GM12872 (cell line): ENCODE results near the gene SLC37A2.

Experiments
- TF ChIP-seq, protein P1 (sequence below): IDR thresholded peaks from 3 replicates; pipeline ENCODE4 v1.5.1; 2011; ENCODE audit warnings: low read depth, mild to moderate bottlenecking, low read length, moderate library complexity; ENCODE audit not compliant: insufficient read depth

The SLC37A2 gene

GRCh38 chr11:125052047-125052446, 11.1 kb upstream of the SLC37A2 start:
- TF ChIP-seq, protein P1, sequence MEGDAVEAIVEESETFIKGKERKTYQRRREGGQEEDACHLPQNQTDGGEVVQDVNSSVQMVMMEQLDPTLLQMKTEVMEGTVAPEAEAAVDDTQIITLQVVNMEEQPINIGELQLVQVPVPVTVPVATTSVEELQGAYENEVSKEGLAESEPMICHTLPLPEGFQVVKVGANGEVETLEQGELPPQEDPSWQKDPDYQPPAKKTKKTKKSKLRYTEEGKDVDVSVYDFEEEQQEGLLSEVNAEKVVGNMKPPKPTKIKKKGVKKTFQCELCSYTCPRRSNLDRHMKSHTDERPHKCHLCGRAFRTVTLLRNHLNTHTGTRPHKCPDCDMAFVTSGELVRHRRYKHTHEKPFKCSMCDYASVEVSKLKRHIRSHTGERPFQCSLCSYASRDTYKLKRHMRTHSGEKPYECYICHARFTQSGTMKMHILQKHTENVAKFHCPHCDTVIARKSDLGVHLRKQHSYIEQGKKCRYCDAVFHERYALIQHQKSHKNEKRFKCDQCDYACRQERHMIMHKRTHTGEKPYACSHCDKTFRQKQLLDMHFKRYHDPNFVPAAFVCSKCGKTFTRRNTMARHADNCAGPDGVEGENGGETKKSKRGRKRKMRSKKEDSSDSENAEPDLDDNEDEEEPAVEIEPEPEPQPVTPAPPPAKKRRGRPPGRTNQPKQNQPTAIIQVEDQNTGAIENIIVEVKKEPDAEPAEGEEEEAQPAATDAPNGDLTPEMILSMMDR, result no peak

- TF ChIP-seq, protein P1, result no peak
Observed at GRCh38 chr11:125053167-125053566, 9.9 kb upstream of the SLC37A2 start.

DNA sequence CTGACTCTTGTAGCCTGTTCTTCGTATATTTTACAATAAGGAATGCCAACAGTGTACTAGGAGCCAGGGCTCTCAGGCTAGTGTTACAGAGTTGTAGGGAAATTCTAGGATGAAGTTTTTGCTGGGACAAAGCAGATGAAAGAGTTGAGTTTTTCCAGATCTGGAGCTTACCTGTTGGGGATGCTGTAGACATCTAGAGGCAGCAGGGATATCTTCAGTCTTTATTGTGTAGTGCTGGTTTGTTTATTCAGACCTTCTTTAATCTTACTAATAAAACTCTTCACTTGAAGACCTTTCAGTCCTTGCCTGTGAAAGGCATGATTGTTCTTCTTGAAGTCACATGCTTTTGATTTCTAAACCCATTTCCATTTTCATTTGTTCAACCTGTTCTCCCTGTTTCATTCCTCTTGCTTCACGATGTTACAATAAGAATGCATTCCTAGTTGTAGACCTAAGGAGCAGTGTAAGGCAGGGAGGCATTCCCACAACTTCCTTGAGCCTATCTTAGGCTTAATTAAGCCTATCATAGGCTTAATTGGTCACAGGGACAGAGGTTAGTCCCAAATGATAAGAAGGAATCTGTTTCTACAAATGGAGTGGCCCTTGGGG, 7.9 kb upstream of the SLC37A2 start:
- TF ChIP-seq, protein P1, result no peak

GRCh38 chr11:125056931-125057692, 6.0 kb upstream of the SLC37A2 start:
- TF ChIP-seq, protein P1, result no peak

DNA sequence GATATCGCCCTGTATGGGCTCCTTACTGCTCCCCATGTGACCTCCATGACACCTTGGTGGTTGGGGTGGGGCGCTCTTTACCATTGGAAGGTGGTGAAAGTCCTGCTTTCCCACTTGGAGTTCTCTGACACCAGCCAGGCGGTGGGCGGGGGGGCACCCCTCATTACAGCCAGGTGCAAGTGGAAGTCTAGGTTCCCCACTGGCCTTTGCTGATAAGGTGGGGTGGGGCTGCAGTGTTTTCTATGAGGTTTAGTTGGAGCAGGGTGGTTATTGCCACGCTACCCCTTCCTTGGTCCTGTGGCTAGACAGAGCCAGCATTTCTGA, 5.5 kb upstream of the SLC37A2 start:
- TF ChIP-seq, protein P1, result no peak

GRCh38 chr11:125061281-125061680, 1.8 kb upstream of the SLC37A2 start:
- TF ChIP-seq, protein P1, result no peak

DNA sequence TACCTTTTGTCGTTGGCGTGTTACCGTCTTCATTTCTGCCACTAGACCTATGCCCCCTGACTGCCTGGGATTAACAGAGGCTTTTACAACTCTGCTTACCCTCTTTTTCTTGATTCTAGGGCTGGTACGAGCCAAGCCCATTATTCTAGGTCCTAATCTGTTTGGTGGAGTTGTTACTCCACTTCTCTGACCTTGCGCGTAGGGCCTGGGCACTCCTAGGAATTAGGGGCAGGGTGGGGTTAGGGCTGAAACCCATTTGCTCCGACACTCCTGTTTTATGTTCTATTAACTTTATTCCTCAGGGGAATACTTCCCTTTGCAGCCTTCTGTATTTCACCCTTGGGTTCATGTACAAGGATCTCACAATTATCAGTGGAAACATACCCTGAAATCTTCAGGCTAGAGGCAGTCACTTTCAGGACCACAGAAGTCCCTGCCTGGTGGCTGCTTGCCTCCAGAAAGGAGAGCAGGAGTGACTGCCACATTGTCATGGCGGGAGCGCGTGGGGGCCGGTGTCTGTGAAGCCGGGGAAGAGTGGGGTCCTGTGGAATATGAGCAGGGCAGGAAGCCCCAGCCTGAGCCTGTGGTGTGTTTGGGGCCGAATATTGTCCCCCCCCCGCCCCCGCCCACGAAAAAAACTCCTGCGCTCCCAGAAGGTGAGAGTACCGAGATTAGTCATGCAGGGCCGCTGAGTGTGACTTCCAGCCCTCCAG, 731 bp upstream of the SLC37A2 start:
- TF ChIP-seq, protein P1, result no peak
